Smooth muscle cell (in vitro differentiated cells): ENCODE results near the gene CDKN2AIP. TPM values are rescaled to one million over a fixed set of nuclear protein-coding genes. Genes with fewer than 3 reads are reported as not detected.

Experiments used
- DNase-seq: peaks from one replicate; lab custom pipeline; 2025; ENCODE audit not compliant: unreplicated experiment; lab: John Stamatoyannopoulos, UW
- H2AFZ ChIP-seq: fragments of 200-600 bp; sonication (generic); 2 replicates; pipeline ENCODE4 v1.6.0; 2016; ENCODE audit warnings: antibody characterized with exemption, low read depth, mild to moderate bottlenecking
- H3F3A ChIP-seq: fragments of 200-600 bp; sonication (generic); 2 replicates; pipeline ENCODE4 v1.6.0; 2017; ENCODE audit warnings: antibody characterized with exemption, low read depth
- H3K27ac ChIP-seq: fragments of 200-600 bp; sonication (generic); 2 replicates; pipeline ENCODE4 v1.5.1; 2016; ENCODE audit warnings: low read depth, mild to moderate bottlenecking
- H3K27me3 ChIP-seq: fragments of 200-600 bp; sonication (generic); 2 replicates; pipeline ENCODE4 v1.6.1; 2016; ENCODE audit warnings: low read depth, mild to moderate bottlenecking
- H3K36me3 ChIP-seq: fragments of 200-600 bp; sonication (generic); 2 replicates; pipeline ENCODE4 v1.5.1; 2016; ENCODE audit warnings: low read depth
- H3K4me1 ChIP-seq: fragments of 200-600 bp; sonication (generic); 2 replicates; pipeline ENCODE4 v1.5.1; 2016; ENCODE audit warnings: low read depth
- H3K4me2 ChIP-seq: fragments of 200-600 bp; sonication (generic); 2 replicates; pipeline ENCODE4 v1.6.0; 2016; ENCODE audit warnings: mild to moderate bottlenecking
- H3K4me3 ChIP-seq: fragments of 200-600 bp; sonication (generic); 2 replicates; pipeline ENCODE4 v1.5.1; 2016; ENCODE audit warnings: mild to moderate bottlenecking
- H3K79me2 ChIP-seq: fragments of 200-600 bp; sonication (generic); 2 replicates; pipeline ENCODE4 v1.6.0; 2016; ENCODE audit warnings: low read depth, mild to moderate bottlenecking
- H3K9ac ChIP-seq: fragments of 200-600 bp; sonication (generic); 2 replicates; pipeline ENCODE4 v1.6.0; 2016; ENCODE audit warnings: low read depth
- H3K9me3 ChIP-seq: fragments of 200-600 bp; sonication (generic); replicated peaks from 2 replicates; pipeline ENCODE4 v1.5.1; 2016; ENCODE audit warnings: low read depth
- H4K20me1 ChIP-seq: fragments of 200-600 bp; sonication (generic); 2 replicates; pipeline ENCODE4 v1.6.0; 2016; ENCODE audit warnings: low read depth
- WGBS: methylation state at CpG from one replicate; pipeline ENCODE4 v1.1.7; 2016; ENCODE audit warnings: low lambda C conversion rate; 5-methylcytosine and 5-hydroxymethylcytosine counted together
- polyA plus RNA-seq: library from polyadenylated mRNA; unstranded; fragments of >200 nt; fragmentation: Nextera tagmentation; extraction: Ambion mirVana; gene quantifications from 2 replicates; pipeline ENCODE4 v1.2.1, GENCODE V29; 2016
- total RNA-seq: library from RNA; depleted of rRNA; stranded (reverse); fragments of >200 nt; gene quantifications from 2 replicates; pipeline ENCODE4 v1.2.3, GENCODE V29; 2014
- TF ChIP-seq, protein P1 (sequence below): fragments of 200-600 bp; sonication (generic); IDR thresholded peaks from 2 replicates; pipeline ENCODE4 v1.5.1; 2017; ENCODE audit warnings: borderline replicate concordance, mild to moderate bottlenecking, antibody characterized with exemption; ENCODE audit not compliant: insufficient read depth, poor library complexity, severe bottlenecking

The CDKN2AIP gene
- total and polyA plus RNA-seq, 2 experiments from 2014 or later = 13.0 to 27.2 TPM

DNA sequence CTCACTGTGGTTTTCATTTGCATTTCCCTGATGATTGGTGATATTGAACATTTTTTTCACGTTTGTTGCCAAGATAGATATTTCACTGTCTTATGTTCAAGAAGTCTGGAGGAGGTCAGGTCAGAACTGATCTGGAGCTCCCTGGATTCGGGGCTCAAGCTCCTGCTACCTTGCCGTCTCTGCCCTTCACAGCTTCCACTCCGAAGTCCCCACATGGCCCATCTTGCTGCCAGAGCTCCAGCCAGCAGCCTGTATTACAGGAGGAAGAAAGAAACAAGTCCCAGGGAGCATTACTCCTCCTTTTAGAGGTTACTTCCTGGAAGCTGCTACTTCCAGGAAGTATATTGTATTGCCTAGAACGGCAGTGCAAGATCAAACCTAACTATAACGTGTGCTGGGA is 17.9 kb upstream of the CDKN2AIP start:
- no peak for DNase-seq
- TF ChIP-seq, protein P1, sequence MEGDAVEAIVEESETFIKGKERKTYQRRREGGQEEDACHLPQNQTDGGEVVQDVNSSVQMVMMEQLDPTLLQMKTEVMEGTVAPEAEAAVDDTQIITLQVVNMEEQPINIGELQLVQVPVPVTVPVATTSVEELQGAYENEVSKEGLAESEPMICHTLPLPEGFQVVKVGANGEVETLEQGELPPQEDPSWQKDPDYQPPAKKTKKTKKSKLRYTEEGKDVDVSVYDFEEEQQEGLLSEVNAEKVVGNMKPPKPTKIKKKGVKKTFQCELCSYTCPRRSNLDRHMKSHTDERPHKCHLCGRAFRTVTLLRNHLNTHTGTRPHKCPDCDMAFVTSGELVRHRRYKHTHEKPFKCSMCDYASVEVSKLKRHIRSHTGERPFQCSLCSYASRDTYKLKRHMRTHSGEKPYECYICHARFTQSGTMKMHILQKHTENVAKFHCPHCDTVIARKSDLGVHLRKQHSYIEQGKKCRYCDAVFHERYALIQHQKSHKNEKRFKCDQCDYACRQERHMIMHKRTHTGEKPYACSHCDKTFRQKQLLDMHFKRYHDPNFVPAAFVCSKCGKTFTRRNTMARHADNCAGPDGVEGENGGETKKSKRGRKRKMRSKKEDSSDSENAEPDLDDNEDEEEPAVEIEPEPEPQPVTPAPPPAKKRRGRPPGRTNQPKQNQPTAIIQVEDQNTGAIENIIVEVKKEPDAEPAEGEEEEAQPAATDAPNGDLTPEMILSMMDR = no peak
- H3K9me3 ChIP-seq = no peaks in the 10 kb centered on the region
- H3K4me3 ChIP-seq = no peak overlapping the region
- H3K79me2 ChIP-seq = no peaks in the 10 kb centered on the region
- no peak overlapping the region for H3K4me2 ChIP-seq
- no peak overlapping the region for H3K27ac ChIP-seq
- WGBS = 89% methylated on average over 6 of the region's 6 CpGs
- H2AFZ ChIP-seq = no peak overlapping the region
- H3K4me1 ChIP-seq = peaks cover 5% of the 10 kb centered on the region
- no peaks in the 10 kb centered on the region for H3F3A ChIP-seq
- no peak overlapping the region for H3K9ac ChIP-seq
- H4K20me1 ChIP-seq = no peaks in the 10 kb centered on the region
- no peaks in the 10 kb centered on the region for H3K36me3 ChIP-seq
- H3K27me3 ChIP-seq = no peaks in the 10 kb centered on the region

DNA sequence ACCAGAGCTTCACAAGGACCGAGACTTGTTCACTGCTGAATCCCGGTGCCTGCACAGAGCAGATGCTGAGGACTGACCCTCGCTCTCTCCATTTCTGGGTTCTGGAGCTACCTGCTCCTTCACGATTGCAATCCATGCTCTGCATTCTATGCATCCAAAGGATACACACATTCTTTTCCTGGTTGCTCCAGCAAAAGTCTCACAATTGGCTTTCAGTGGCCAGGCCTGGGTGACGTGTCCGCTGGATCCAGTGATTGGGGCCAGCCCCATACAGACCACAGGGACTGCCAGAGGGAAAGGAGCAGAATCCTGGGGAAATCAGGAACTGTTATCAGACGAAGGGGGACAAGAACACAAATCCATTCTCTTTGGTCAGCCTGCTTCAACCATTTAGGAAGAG is 14.9 kb upstream of the CDKN2AIP start:
- no peak for DNase-seq
- no peaks in the 10 kb centered on the region for H3K36me3 ChIP-seq
- H3K4me3 ChIP-seq = no peak overlapping the region
- H4K20me1 ChIP-seq = no peaks in the 10 kb centered on the region
- no peak overlapping the region for H3K4me2 ChIP-seq
- H3K27ac ChIP-seq = no peak overlapping the region
- no peaks in the 10 kb centered on the region for H3F3A ChIP-seq
- H3K27me3 ChIP-seq = no peaks in the 10 kb centered on the region
- H3K9ac ChIP-seq = no peak overlapping the region
- H3K9me3 ChIP-seq = no peaks in the 10 kb centered on the region
- 90% methylated on average over 7 of the region's 7 CpGs for WGBS
- H2AFZ ChIP-seq = no peak overlapping the region
- H3K79me2 ChIP-seq = no peaks in the 10 kb centered on the region
- TF ChIP-seq, protein P1 = no peak
- peaks cover 5% of the 10 kb centered on the region for H3K4me1 ChIP-seq

DNA sequence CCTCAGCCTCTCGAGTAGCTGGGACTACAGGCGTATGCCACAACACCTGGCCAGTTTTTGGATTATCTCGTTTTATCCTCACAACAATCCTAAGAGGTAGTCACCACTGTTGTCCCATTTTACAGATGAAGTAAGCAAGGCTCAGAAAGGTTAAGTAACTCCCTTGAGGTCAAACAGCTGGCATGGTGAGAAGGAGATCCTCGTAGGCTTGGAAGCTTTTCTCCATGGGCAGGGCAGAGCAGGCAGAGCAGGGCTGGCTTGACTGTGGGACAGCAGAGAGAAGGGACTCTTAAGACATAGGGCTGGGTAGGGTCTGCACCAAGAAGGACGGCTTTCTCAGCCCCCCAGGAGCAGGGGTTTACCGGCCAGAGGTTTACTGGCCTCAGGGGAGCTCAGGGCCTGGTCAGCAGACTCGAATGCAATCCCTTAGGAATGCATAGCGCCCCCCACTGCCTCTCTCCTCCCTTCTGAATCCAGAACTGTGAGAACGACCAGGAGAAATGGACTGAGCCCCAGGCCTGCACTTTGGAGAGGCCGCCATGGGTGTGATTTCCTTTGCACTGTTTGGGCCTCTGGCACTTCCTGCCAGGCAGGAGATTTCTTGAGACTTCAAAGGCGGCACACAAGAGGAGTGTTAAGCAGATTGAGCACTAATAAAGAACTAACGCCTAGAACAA is 14.0 kb upstream of the CDKN2AIP start:
- Histone ChIP-seq H3K9ac (no peak overlapping the region), H4K20me1 (no peaks in the 10 kb centered on the region), H3K4me1 (peaks cover 5% of the 10 kb centered on the region), H3K79me2 (no peaks in the 10 kb centered on the region), H3K27ac (no peak overlapping the region), H3K9me3 (no peaks in the 10 kb centered on the region), H2AFZ (peak overlapping the region; percentile 89), H3K4me2 (peak overlapping the region; percentile 12), H3K27me3 (no peaks in the 10 kb centered on the region), H3K4me3 (no peak overlapping the region), H3K36me3 (no peaks in the 10 kb centered on the region), H3F3A (no peaks in the 10 kb centered on the region)
- TF ChIP-seq, protein P1 = no peak
- DNase-seq = no peak
- 49% methylated on average over 12 of the region's 12 CpGs for WGBS

DNA sequence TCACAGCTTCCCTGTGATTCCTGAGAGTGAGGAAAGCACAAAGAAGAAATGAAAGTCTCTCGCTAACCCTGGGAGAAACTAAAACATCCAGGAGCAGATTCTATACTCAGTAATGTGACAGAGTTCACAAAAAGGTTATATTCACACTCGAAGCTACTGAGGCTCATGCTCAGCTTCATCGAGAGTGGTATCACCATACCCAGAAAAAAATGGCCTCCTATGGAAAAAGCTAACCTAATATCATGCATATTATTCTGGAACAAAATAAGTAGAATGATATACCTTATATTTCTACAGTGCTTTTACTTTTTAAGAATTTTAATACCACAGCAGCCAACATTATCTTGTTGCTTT is 13.5 kb upstream of the CDKN2AIP start:
- Histone ChIP-seq H3K27me3 (no peaks in the 10 kb centered on the region), H3K9ac (no peak overlapping the region), H3K27ac (no peak overlapping the region), H3F3A (no peaks in the 10 kb centered on the region), H3K79me2 (no peaks in the 10 kb centered on the region), H3K4me1 (peaks cover 5% of the 10 kb centered on the region), H3K36me3 (no peaks in the 10 kb centered on the region), H2AFZ (peak overlapping the region; percentile 89), H4K20me1 (no peaks in the 10 kb centered on the region), H3K9me3 (no peaks in the 10 kb centered on the region), H3K4me2 (peak overlapping the region; percentile 12), H3K4me3 (no peak overlapping the region)
- 58% methylated on average over 3 of the region's 3 CpGs for WGBS
- TF ChIP-seq, protein P1 = no peak
- DNase-seq = no peak
